Endodermal cell (in vitro differentiated cells): ENCODE data around the gene DHDDS. TPM values are rescaled to one million over a fixed set of nuclear protein-coding genes. Genes with fewer than 3 reads are reported as not detected.

Source experiments
- DNase-seq: peaks from one replicate; pipeline ENCODE4 v3.0.0-alpha.2; 2017
- H3K27ac ChIP-seq: 2 replicates; pipeline ENCODE4 v1.5.1; 2013; ENCODE audit warnings: mild to moderate bottlenecking, low read depth, low read length, moderate library complexity
- H3K27me3 ChIP-seq: 2 replicates; pipeline ENCODE4 v1.6.1; 2013; ENCODE audit warnings: mild to moderate bottlenecking, low read length, moderate library complexity; ENCODE audit not compliant: insufficient read depth, control insufficient read depth, poor library complexity, severe bottlenecking
- H3K36me3 ChIP-seq: 2 replicates; pipeline ENCODE4 v1.7.0; 2013; ENCODE audit warnings: mild to moderate bottlenecking, low read length, moderate library complexity; ENCODE audit not compliant: control insufficient read depth, insufficient read depth
- H3K4me1 ChIP-seq: one replicate; pipeline ENCODE4 v1.7.0; 2013; ENCODE audit warnings: low read length; ENCODE audit not compliant: control insufficient read depth, insufficient read depth
- H3K4me3 ChIP-seq: 2 replicates; pipeline ENCODE4 v1.5.1; 2013; ENCODE audit warnings: mild to moderate bottlenecking, low read length, moderate library complexity
- H3K9ac ChIP-seq: 2 replicates; pipeline ENCODE4 v1.6.1; 2013; ENCODE audit warnings: mild to moderate bottlenecking, low read length, moderate library complexity; ENCODE audit not compliant: poor library complexity, severe bottlenecking; ENCODE audit errors: extremely low read depth
- H3K9me3 ChIP-seq: 2 replicates; pipeline ENCODE4 v1.6.1; 2013; ENCODE audit warnings: mild to moderate bottlenecking, low read length, moderate library complexity; ENCODE audit not compliant: control insufficient read depth
- H3K27ac Mint-ChIP-seq: 2 replicates; pipeline ENCODE4 v1.8.0; 2020; ENCODE audit warnings: mixed read lengths
- H3K27me3 Mint-ChIP-seq: 2 replicates; pipeline ENCODE4 v1.8.0; 2021; ENCODE audit warnings: mild to moderate bottlenecking, mixed read lengths; ENCODE audit not compliant: insufficient read depth
- H3K36me3 Mint-ChIP-seq: 2 replicates; pipeline ENCODE4 v1.8.0; 2020; ENCODE audit warnings: low read depth, mixed read lengths
- H3K4me1 Mint-ChIP-seq: 2 replicates; pipeline ENCODE4 v1.8.0; 2020; ENCODE audit warnings: mixed read lengths
- H3K4me3 Mint-ChIP-seq: 2 replicates; pipeline ENCODE4 v1.8.0; 2020; ENCODE audit warnings: mild to moderate bottlenecking, moderate library complexity, mixed read lengths
- H3K9me3 Mint-ChIP-seq: 2 replicates; pipeline ENCODE4 v1.8.0; 2020; ENCODE audit warnings: mild to moderate bottlenecking, mixed read lengths
- WGBS, 2 experiments: methylation state at CpG; one replicate each; pipeline versions ENCODE4 v1.1.5 to v1.1.7; 2013; ENCODE audit warnings: missing lambda C conversion rate in 2 of 2, mixed read lengths in 1 of 2; ENCODE audit not compliant: insufficient coverage in 1 of 2, insufficient read length in 1 of 2; 5-methylcytosine and 5-hydroxymethylcytosine counted together
- total RNA-seq, 2 donors: library from RNA; stranded (reverse); fragmentation: NEBNext Ultra II Directional in 1 of 2; extraction: Animal tissue kit (Norgen Biotek cat#: 25700) in 1 of 2; gene quantifications; 2 replicates in 1 of 2; 3 replicates in 1 of 2; pipeline ENCODE4 v1.2.1, GENCODE V29; 2021
- TF ChIP-seq, protein P1 (sequence below): fragments of 200-600 bp; sonication (generic); conservative IDR thresholded peaks from 2 replicates; pipeline ENCODE4 v1.5.0; 2021; ENCODE audit warnings: antibody characterized with exemption, mild to moderate bottlenecking

The DHDDS gene
- total RNA-seq, 2 donors from 2014 or later, result 51.1 to 55.1 TPM

GRCh38 chr1:26405281-26405915, 26.7 kb upstream of the DHDDS start:
- no peaks in the 10 kb centered on the region for H3K9me3 Mint-ChIP-seq
- TF ChIP-seq, protein P1, sequence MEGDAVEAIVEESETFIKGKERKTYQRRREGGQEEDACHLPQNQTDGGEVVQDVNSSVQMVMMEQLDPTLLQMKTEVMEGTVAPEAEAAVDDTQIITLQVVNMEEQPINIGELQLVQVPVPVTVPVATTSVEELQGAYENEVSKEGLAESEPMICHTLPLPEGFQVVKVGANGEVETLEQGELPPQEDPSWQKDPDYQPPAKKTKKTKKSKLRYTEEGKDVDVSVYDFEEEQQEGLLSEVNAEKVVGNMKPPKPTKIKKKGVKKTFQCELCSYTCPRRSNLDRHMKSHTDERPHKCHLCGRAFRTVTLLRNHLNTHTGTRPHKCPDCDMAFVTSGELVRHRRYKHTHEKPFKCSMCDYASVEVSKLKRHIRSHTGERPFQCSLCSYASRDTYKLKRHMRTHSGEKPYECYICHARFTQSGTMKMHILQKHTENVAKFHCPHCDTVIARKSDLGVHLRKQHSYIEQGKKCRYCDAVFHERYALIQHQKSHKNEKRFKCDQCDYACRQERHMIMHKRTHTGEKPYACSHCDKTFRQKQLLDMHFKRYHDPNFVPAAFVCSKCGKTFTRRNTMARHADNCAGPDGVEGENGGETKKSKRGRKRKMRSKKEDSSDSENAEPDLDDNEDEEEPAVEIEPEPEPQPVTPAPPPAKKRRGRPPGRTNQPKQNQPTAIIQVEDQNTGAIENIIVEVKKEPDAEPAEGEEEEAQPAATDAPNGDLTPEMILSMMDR, result no peak
- WGBS, 2 experiments, result 83 to 90% methylated on average over 5 to 6 of the region's 7 CpGs

GRCh38 chr1:26408604-26409003, 23.5 kb upstream of the DHDDS start:
- H3K4me3 ChIP-seq, result peak overlapping the region; percentile 99
- TF ChIP-seq, protein P1, result no peak
- H3K4me1 Mint-ChIP-seq, result peaks cover 21% of the 10 kb centered on the region

More at GRCh38 chr1:26405281-26405915, 26.7 kb upstream of the DHDDS start:
- Histone ChIP-seq H3K4me1 (no peaks in the 10 kb centered on the region), H3K27ac (no peak overlapping the region), H3K4me3 (no peak overlapping the region), H3K9me3 (no peaks in the 10 kb centered on the region), H3K9ac (no peak overlapping the region), H3K36me3 (no peaks in the 10 kb centered on the region), H3K27me3 (no peaks in the 10 kb centered on the region)
- no peak for DNase-seq
- peaks cover 13% of the 10 kb centered on the region for H3K4me1 Mint-ChIP-seq
- no peaks in the 10 kb centered on the region for H3K36me3 Mint-ChIP-seq
- no peak overlapping the region for H3K27ac Mint-ChIP-seq
- peaks cover 2% of the 10 kb centered on the region for H3K27me3 Mint-ChIP-seq
- no peak overlapping the region for H3K4me3 Mint-ChIP-seq

GRCh38 chr1:26409191-26409807, 22.8 kb upstream of the DHDDS start:
- TF ChIP-seq, protein P1, result no peak
- WGBS, 2 experiments, result 2% methylated on average over 16 of the region's 16 CpGs; no CpG with 5 or more reads in 1 of the 2 experiments
- peaks cover 2% of the 10 kb centered on the region for H3K27me3 Mint-ChIP-seq
- no peaks in the 10 kb centered on the region for H3K9me3 ChIP-seq
- peak overlapping the region; percentile 74 for H3K9ac ChIP-seq
- no peaks in the 10 kb centered on the region for H3K4me1 ChIP-seq
- peak overlapping the region; percentile 97 for H3K27ac Mint-ChIP-seq
- peak overlapping the region; percentile 99 for H3K4me3 Mint-ChIP-seq
- H3K27ac ChIP-seq, result peak overlapping the region; percentile 91
- peaks cover 31% of the 10 kb centered on the region for H3K36me3 Mint-ChIP-seq
- H3K27me3 ChIP-seq, result no peaks in the 10 kb centered on the region
- H3K4me3 ChIP-seq, result peak overlapping the region; percentile 99
- H3K36me3 ChIP-seq, result peaks cover 29% of the 10 kb centered on the region
- peaks cover 28% of the 10 kb centered on the region for H3K4me1 Mint-ChIP-seq
- H3K9me3 Mint-ChIP-seq, result no peaks in the 10 kb centered on the region
- peak; percentile 84 for DNase-seq

More at GRCh38 chr1:26408604-26409003, 23.5 kb upstream of the DHDDS start:
- WGBS, 2 experiments, result 0 to 1% methylated on average over 4 to 12 of the region's 12 CpGs
- H3K27ac Mint-ChIP-seq, result peak overlapping the region; percentile 47
- Histone ChIP-seq H3K9ac (no peak overlapping the region), H3K4me1 (no peaks in the 10 kb centered on the region), H3K27me3 (no peaks in the 10 kb centered on the region), H3K27ac (no peak overlapping the region), H3K36me3 (peaks cover 22% of the 10 kb centered on the region), H3K9me3 (no peaks in the 10 kb centered on the region)
- H3K4me3 Mint-ChIP-seq, result peak overlapping the region; percentile 99
- peak; percentile 97 for DNase-seq
- peaks cover 25% of the 10 kb centered on the region for H3K36me3 Mint-ChIP-seq
- H3K9me3 Mint-ChIP-seq, result no peaks in the 10 kb centered on the region
- H3K27me3 Mint-ChIP-seq, result peaks cover 2% of the 10 kb centered on the region
